HFF-Myc (cell line): ENCODE data around the gene CR1.
"Not testable (repeated sequence)": the region's sequence is repeated elsewhere in the genome, so short reads cannot be mapped to it uniquely, and the experiment has no call there.

Source experiments
- DNase-seq: peaks from one replicate; pipeline ENCODE4 v3.0.0-alpha.2; 2011; ENCODE audit warnings: low read depth; ENCODE audit errors: extremely low read depth
- H3K4me3 ChIP-seq: replicated peaks from 2 replicates; pipeline ENCODE4 v1.5.1; 2011; ENCODE audit warnings: low read depth, mild to moderate bottlenecking, control low read depth, low read length
- TF ChIP-seq, protein P1 (sequence below): IDR thresholded peaks from 2 replicates; pipeline ENCODE4 v1.5.1; 2012; ENCODE audit warnings: mild to moderate bottlenecking, low read depth, low read length, control low read depth; ENCODE audit errors: missing control alignments

The CR1 gene

DNA sequence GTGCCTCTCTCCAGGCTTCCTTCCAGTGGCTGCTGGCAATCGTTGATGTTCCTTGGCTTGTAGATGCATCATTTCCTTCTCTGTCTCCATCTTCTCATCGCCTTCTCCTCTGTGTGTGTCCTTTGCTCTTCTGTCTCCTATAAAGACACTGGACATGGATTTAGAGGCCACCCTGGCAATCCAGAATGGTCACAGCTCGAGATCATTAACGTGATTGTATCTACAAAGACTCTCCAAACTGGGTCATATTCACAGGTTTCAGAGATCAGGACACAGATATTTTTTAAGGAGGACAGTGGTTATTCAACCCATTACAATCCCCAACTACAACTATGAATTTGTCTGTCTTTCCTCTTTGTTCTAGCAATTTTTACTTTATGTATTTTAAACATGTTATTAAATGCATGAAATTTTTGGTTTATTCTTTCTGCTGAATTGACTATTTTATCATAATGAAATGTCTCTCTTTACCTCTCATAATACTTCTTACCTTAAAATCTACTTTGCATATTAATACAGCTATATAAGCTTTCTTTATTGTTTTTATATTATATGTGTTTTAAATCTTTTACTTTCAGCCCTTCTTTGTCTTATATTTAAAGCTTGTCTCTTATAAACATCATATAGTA is 22.8 kb downstream of the CR1 start:
- no peak overlapping the region for H3K4me3 ChIP-seq
- TF ChIP-seq, protein P1, sequence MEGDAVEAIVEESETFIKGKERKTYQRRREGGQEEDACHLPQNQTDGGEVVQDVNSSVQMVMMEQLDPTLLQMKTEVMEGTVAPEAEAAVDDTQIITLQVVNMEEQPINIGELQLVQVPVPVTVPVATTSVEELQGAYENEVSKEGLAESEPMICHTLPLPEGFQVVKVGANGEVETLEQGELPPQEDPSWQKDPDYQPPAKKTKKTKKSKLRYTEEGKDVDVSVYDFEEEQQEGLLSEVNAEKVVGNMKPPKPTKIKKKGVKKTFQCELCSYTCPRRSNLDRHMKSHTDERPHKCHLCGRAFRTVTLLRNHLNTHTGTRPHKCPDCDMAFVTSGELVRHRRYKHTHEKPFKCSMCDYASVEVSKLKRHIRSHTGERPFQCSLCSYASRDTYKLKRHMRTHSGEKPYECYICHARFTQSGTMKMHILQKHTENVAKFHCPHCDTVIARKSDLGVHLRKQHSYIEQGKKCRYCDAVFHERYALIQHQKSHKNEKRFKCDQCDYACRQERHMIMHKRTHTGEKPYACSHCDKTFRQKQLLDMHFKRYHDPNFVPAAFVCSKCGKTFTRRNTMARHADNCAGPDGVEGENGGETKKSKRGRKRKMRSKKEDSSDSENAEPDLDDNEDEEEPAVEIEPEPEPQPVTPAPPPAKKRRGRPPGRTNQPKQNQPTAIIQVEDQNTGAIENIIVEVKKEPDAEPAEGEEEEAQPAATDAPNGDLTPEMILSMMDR: no peak
- DNase-seq: no peak

- DNase-seq: peak; percentile 19
- TF ChIP-seq, protein P1: no peak
- no peak overlapping the region for H3K4me3 ChIP-seq
These were observed 23.8 kb downstream of the CR1 start for GRCh38 chr1:207519505-207520399.

- DNase-seq, H3K4me3 ChIP-seq: not testable (repeated sequence)
These were observed 24.7 kb downstream of the CR1 start for GRCh38 chr1:207520400-207521345.

DNA sequence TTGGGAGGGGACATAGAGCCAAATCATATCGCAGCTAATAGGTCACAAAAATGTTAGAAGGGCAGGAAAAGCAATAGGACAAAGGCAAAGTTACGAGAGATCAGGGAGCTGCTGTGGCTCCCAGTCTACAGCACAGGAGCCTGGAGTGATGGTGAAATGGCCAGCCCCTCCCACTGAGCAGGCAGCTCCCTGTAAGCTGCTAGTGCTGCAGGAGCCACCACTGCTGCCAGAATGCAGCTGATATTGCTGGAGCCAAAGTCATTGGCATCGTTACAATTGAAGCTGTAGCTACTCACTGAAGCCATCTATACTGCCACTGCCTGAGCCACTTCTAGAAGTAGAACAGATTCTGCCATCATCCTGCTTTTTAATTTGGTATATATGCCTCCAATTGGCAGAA is 29.3 kb downstream of the CR1 start:
- DNase-seq, H3K4me3 ChIP-seq: not testable (repeated sequence)

DNA sequence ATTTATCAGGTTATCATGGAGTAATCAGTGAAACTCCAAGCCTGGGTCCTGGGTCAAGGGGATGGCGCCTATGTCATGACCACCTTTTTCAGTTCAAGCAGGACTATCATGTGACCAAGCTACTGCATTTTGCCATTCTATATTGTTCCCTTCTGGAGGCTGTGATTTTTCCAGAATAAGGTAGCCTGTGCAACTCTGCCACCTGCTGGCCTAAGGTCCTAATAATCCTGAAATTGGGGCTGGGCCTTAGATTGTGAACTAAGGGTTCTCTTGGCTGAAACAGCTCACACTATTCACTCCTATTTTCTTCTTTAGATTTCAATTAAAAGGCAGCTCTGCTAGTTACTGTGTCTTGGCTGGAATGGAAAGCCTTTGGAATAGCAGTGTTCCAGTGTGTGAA is 32.4 kb downstream of the CR1 start:
- DNase-seq, H3K4me3 ChIP-seq: not testable (repeated sequence)

- DNase-seq: not testable (repeated sequence)
These were observed 40.3 kb downstream of the CR1 start for GRCh38 chr1:207536263-207536662.

GRCh38 chr1:207546677-207547357 is 50.9 kb downstream of the CR1 start:
- DNase-seq, H3K4me3 ChIP-seq: not testable (repeated sequence)

More at GRCh38 chr1:207536263-207536662, 40.3 kb downstream of the CR1 start:
- H3K4me3 ChIP-seq: not testable (repeated sequence)

GRCh38 chr1:207554823-207555222 is 58.9 kb downstream of the CR1 start:
- H3K4me3 ChIP-seq, DNase-seq: not testable (repeated sequence)

DNA sequence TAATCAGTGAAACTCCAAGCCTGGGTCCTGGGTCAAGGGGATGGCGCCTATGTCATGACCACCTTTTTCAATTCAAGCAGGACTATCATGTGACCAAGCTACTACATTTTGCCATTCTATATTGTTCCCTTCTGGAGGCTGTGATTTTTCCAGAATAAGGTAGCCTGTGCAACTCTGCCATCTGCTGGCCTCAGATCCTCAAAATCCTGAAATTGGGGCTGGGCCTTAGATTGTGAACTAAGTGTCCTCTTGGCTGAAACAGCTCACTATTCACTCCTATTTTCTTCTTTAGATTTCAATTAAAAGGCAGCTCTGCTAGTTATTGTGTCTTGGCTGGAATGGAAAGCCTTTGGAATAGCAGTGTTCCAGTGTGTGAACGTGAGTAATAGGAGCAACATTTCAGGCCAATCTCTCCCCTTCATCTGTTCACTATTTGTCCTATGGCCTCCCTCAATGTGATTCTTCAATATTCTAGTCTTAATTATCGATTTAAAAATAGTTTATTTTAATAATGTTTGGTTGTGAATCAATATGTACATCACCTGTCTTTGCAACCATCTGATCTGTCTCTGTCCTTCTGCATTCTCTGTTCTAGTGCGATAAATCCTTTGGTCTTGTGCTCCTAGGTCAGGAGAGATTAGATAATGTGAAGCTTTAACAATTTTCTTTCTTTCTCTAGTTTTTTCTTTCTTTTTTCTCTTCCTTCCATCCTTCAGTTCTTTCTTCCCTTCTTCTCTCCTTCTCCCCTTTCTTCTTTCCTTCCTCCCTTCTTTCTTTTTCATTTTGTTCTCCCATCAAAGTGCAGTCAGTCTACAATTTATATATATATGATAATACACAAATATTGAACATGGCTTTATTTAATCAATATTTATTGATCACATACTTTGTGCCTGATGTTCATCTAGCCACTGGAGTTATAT is 69.8 kb downstream of the CR1 start:
- TF ChIP-seq, protein P1: peak; percentile 34
- DNase-seq: no peak
- no peak overlapping the region for H3K4me3 ChIP-seq

DNA sequence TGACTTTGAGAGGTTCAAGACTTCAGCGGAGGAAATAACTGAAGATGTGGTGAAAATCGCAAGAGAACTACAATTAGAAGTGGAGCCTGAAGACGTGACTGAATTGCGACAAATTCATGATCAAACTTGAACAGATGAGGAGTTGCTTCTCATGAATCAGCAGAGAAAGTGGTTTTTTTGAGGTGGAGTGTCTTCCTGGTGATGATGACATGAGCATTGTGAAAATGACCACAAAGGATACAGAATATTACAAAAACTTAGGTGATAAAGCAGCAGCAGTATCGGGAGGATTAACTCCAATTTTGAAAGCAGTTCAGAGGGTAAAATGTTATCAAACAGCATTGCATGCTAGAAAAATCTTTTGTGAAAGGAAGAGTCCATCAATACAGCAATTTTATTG is 76.0 kb downstream of the CR1 start:
- DNase-seq, H3K4me3 ChIP-seq: not testable (repeated sequence)

DNA sequence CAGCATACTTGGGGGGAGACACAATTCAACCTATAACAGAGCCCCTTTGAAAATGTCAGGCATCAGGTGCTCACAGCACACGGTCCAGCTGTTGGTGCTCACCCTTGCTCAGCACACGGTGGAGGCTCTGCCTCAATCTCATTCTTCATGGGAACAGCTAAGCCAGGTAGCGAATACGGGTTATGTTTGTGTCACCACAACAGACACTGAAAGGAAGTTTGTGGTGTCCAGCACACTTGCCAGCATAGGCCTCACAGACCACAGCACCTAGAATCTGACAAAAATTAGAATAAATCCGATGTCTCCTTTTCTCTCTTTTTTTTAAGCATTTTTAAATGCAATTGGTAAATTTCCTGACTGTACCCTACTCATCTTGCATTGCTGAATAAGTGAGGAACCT is 77.1 kb downstream of the CR1 start:
- H3K4me3 ChIP-seq, DNase-seq: not testable (repeated sequence)

- DNase-seq, H3K4me3 ChIP-seq: not testable (repeated sequence)
These were observed 79.4 kb downstream of the CR1 start for GRCh38 chr1:207575381-207575780.
